ENCODE data around the gene NAP1L1.
A peak's percentile ranks its signal among the peaks of the same experiment; 100 is the strongest.

The NAP1L1 gene

DNA sequence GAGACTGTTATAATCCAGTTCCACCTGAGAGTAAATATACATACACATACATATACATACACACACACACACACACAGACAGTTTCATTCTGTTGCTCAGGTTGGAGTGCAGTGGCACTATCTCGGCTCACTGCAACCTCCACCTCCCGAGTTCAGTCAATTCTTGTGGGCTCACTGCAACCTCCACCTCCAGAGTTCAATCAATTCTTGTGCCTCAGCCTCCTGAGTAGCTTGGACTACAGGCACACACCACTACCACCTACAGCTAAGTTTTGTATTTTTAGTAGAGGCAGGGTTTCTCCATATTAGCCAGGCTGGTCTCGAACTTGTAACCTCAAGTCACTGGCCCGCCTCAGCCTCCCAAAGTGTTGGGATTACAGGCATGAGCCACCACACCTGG lies 44.0 kb downstream of the NAP1L1 start:
- no peak for DNase-seq (ENCODE audit: low read depth)

DNA sequence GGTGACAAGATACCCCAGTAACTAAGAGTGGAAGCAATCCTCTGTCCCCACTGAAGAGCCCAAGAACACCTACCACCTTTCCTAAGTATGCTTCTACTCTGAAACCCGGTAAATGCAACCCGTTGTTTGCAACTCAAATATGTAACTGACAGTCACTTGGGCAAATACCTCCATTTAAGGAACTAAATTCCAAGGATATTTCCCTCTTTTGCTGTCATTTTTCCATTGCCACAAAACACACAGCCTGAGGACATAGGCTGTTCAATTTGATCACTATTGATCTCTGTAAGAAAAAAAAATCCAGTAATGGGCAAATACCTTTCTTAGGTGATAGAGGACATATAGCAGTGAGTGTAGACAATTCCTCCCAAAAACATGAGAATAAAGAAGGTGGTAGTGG lies 46.3 kb downstream of the NAP1L1 start:
- DNase-seq (ENCODE audit: low read depth): no peak

DNA sequence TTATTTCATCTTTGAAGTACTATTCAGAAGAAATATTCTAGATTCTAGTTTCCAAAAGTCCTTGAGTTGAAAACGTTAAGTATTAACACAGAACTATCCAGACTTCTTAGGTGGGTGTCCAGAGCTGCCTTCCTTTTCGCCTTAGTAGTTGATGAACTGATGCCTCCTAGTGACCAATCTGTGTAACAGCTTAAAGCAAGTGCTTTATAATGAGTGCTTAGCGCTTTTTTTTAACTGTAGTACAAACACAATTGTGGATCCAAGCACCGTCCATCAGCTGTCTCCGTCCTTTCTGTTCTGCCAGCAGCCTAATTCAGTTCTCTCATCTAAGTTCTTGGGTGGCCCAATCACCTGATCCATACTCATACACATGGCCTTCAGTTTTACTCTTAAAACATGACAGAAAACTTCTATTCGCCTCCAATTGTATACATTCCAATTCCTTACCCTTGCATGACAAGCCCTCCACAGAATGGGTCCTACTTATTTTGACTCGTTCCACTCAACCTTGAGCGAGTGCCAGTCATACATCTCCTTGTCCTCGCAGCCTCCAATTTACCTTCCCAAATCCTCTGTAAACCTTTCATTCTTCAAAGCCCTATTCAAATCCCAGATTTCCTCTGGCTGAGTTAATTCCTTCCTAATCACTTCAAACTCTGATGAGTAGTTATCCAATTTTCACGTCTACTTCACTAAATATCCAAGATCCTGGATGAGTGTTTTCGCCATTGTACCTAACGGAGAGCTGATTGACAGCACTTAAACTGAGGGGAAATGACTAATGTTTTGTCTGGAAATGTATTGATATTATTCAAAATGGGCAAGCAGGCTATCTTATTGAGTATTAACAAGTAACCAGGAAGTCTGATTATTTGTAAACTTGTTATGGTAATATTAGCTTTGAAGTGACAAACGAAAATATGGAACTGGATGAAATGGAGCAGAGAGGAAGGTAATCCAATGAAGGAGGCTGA lies 47.1 kb downstream of the NAP1L1 start:
- DNase-seq (ENCODE audit: low read depth): no peak

DNA sequence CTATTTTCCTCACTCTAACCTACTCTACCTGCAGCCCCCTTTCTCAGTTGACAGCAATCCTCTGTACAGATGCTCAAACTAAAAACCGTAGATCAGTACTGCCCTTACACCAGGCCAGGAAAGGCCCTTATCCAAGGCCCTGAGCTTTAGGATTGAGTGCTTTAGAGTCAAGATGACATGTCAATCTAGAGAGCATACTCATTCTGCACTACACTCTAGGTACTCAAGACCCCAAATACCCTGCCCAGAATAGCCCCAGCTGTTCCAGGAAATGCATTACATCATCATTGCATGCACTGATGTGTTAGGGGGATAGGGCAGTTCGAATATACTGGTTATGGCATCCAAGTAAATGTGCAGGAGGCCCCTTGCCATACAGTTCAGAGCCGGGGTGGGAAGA lies 49.4 kb downstream of the NAP1L1 start:
- no peak for DNase-seq (ENCODE audit: low read depth)

DNA sequence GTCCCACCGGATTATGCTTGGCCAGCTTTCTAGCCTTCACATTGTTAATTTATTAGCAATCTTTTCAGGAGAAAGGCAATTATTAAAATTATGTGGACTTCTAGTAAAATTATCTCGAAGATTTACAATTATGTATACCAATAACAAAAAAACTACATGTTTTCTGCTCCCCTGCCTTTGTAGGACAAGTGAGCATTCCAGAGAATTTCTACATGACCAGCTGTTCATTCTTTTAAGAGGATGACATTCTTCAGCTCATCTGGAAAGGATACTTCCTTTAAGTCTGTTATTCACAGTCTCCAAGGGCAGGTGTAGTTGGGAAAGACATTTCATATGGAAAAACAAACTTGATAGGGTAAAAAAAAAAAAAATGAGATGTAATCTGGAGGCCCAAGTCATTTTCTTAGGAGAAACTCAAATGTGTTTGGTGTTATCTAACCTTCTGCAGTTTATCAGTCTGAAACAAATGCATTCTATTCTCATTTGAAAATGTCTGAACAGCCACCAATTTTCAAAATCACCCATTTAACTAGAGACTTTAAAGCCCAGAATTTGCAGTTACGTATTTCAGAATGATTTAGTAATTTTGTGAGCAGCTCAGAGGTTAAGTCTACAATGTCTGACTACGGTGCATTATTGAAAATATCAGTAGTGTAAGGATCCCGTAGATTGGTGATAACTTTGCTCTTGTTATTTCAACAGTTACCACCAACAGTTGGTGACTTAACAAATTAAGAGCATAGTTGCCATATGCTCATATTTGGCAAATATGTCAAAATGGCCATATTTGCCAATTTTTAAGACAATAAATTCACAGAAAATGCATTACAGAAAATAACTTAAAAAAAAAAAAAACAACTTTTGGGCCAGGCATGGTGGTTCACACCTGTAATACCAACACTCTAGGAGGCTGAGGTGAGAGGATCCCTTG lies 51.1 kb downstream of the NAP1L1 start:
- no peak for DNase-seq (ENCODE audit: low read depth)

DNA sequence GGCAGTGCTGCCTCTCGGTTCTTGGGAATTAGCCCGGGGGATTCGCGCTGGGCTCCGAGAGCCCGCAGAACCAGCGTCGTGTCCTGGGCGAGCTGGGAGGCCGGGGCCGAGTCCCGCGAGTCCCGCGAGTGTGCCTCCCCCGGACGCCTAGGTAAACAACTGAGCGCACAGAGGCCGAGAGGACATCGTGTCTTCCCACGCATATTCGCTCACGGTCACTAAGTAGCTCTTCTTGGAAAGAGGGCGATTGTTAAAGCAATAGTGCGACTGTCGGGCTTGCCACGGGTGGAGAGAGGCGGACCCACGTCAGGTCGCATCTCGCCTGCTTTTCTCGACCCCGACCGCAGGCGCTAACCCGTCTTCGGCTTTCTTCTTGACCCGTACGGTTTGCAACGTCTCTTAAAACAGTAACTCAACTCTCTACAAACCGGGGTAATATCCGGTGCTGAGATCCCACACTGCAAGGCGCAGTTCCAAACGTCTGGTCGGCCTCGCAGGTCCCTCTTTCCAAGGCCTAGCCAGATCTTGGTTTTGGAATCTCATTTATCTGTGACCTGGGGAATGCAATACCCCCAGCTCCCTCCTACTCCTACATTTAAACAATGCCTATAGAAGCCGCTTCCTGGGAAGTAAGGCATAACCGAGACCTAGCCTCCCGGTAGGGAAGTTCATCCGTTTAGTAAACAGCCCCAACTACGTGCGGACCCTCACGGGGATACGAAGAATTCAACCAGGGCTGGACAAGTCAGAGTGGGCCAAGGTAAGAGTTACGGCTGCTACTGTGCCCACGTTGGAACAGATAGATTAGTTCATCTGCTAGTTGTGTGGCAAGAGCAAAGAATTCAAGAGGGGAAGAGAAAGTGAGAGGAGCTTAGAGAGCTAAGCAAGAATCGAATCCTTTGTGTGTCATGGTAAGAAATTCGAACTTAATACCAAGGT lies 52.2 kb downstream of the NAP1L1 start:
- DNase-seq (ENCODE audit: low read depth): no peak

DNA sequence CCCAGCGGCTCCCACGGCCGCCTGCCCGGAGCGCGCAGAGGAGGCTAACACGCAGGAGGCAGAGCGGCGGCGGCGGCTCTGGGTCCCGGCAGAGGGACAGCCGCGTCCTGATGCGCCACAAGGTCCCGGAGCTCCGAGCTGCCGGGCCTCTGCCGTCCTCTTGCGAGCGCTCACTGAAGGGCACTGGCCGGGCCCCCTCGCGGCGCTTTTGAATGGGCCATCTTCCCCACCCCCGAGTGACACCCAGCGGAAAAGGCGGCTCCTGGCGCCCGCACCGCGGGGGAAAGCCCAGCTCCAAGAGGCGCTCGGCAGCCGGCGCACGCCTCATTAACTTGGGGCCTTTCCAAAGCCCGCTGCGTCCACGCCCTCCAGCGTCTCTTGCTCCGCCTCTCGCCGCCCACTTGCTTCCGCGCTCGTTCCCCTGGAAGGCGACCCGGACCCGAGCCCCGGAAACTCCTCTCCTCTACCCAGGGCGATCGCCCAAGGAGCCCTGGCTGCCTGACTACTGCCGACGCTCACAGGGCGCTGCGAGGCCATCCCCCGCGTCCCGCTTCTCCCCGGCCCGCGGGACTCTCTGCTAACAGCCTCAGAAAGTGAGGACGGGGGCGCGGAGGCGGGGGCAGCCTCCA lies 53.0 kb downstream of the NAP1L1 start, which contains the start of gene PHLDA1:
PHLDA1 (minus strand) TSS at position 363 of the 629 bp plus-strand sequence.
- DNase-seq (ENCODE audit: low read depth): peak; percentile 86

DNA sequence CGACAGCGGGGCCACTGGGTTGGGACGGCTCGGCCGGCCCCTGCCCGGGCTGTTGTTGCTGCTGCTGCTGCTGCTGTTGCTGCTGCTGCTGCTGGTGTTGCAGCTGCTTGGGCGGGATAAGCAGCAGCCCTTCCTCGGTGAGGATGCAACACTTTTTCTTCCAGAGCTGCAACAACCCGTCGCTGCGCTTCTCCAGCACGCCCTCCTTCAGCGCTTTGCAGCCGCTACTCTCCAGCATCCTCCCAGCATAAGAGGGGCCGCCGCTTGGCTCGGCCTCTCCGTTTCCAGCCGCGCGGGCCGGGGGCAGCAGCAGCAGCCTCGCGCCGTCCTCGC lies 53.4 kb downstream of the NAP1L1 start:
- DNase-seq (ENCODE audit: low read depth): no peak

DNA sequence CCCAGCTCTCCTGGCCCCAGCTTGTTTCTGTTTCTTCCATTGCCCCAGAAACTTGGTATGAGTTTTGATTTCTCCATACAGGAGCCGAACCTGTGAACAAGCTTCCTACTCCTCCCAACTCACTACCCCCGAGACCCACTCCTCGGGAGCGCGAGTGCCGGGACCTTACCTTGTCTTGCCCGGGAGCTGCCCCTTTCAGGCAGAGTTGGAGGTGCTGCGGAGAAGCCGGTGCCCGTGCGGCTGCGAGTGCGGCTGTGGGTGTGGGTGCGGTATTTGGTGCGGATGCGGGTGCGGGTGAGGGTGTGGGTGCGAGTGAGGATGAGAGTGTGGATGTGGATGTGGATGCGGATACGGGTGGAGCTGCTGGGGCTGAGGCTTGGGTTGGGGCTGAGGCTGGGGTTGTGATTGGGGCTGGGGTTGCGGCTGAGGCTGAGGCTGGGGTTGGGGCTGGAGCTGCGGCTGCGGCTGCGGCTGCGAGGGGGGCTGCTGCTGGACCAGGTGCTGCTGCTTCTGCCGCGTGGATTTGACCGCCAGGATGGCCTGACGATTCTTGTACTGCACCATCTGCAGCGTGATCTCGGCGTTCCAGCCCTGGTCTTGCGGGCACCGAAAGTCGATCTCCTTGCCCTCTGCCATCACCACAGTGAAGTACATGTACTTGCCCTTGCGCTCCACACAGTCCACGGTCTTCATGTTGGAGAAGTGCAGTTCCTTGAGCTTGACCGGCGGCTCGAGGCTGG lies 54.0 kb downstream of the NAP1L1 start:
- peak; percentile 32 for DNase-seq (ENCODE audit: low read depth)

DNA sequence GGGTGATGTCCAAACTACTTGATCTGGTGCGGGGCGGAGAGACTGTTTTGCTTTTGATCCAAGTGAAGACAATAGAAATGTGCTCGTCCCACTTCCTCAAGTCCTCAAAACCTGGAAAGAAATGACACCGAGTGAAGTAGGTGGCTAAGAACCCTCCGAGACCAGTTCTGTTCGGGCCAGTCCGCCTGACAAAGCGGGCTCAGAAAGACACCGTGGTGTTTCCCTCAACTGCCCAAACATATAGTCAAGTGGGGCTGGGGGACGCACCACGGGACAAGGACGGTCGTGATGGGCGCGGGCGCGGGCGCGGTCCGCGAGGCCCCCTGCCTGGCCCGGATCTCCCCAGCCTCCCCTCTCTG lies 54.5 kb downstream of the NAP1L1 start:
- DNase-seq (ENCODE audit: low read depth): no peak

DNA sequence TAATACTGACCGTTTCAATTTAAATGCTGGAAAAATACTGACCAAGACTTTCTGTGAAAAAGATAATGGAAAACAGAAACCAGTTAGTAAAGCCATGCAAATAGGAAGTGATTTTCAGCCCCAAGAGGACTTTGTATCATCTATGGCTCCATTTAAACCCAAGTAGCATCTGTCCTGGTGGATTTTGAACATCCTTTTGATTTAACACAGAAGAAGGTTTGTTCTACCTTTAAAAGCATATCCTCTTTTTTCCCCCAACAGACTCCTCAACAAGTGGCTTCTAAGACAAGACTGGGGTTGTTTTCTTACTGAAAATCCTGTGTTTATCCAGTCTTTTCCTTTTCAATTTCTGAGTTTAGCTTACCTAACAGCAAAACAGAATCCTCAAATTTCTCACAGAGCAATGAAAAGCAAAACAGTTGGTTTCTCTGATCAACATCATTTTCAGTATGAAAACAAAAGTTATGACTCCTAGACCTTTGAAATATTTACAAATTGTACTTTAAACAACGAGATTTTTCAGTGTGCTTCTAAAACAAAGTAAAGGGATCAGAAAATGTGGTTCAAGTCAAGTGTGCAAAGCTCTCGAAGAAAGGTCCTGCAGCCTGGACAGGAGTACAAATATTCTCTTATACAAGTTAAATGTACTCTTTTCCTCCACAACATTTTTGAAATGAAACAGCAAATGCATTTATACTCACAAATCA lies 55.8 kb downstream of the NAP1L1 start:
- DNase-seq (ENCODE audit: low read depth): no peak

DNA sequence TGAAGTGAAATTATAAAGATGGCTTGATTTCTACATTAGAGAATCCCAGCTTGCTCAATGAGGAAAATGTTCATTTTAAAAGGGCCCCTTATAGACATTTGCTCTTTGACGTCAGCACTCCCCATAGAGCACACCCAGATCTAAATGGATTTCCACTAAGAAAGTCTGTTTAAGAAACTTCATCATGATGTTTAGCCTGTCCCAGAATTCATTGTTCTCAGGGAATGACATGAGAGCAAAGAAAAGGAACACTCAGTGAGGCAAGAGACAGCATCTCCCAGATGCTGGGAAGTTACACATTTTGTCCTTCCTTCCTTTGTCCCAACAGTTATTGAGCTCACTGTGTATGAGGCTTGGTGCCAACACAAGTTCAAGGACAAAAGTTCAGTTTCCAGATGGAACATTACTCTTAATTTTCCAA lies 57.8 kb downstream of the NAP1L1 start:
- DNase-seq (ENCODE audit: low read depth): no peak

DNA sequence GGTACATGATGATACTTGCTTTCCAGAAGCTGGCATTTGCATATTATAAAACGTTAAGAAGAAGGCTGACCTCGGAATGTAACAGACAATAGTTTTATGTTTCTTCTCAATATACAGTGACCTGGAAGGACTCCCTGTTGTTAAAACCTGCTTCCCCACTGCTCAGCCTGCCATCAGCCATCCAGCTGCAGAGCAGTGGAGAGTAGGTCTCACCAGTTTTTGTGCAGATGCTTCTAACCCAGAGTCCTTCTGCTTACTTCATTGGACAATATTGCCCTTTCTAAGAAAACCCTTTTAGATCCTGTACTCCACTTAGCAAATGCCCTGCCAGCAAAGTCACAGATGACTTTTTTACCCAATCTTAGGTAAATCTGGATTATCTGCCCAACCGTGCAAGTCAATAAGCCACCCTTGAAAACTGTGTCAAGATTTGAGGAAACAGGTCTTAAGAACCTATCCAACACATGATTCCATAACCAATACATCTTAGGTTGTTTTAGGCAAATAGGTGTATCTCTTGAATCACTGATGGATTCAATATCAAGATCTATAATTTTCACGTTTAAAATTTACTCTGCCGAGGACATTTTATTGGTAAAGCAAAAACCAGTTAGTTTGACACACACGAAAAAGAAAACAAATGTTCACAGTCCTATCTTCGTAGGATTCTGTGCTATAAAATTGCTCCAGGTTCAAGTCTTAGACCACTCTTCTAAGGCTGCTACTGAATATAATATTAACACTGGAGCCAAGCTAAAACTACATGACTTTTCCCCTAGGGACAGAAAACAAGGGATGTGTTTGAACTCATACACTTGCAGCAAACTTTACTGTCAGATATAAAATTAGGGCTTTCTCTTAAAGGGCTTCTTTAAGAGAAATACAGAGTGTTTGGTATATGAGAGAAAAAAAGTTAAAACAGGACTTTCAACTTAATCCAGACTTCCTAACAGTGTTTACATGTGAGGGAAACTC lies 58.6 kb downstream of the NAP1L1 start:
- no peak for DNase-seq (ENCODE audit: low read depth)

DNA sequence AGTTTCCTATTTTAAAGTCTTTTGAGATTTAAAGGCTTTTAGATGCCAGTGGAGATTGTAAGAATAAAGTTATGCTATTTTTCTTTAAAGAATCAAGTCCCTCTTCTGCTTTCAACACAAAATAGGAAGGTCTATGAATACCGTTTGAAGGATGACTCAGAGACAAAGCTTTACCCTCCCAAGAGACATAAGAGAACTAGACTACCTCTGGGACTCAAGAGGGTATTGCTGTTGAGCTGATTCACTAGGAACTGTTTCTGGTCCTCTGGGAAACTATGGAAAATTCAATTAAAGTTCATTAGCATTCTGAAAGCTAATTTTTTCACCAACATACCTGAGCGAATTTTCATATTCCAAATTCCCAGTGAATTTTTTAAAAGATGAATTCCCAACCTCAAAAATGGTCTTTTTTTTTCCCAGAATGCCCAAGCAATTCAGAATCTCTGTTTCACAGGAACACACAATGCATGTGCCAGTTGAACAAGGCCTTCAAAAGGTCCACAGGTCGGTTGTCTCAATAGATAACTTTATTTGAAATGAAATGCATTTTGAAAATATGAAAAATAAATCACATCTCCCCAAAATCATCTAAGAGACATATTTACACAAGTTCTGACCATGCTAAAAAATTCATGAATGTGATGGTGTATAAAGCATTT lies 59.4 kb downstream of the NAP1L1 start:
- no peak for DNase-seq (ENCODE audit: low read depth)

DNA sequence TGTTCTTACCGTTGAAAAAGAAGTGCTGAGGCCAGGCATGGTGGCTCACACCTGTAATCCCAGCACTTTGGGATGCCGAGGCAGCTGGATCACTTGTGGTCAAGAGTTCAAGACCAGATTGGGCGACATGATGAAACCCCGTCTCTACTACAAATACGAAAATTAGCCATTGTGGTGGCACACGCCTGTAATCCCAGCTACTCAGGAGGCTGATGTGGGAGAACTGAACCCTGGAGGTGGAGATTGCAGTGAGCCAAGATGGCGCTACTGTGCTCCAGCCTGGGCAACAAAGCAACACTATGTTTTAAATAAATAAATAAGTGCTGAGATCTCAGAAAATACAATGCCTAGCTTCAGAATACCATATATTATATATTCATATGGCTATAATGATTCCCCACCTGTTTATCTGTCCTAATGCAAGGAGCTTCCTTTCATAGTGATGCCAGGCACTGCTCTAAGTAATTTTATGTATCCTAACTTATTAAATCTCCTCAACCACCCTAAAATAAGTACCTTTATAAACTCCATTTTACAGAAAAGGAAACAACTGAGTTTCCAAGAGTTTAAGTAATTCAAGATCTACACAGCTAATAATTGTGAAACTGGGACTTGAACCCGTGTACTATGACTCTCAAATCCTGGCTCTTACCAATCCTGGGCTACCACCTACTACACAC lies 60.2 kb downstream of the NAP1L1 start:
- no peak for DNase-seq (ENCODE audit: low read depth)

DNA sequence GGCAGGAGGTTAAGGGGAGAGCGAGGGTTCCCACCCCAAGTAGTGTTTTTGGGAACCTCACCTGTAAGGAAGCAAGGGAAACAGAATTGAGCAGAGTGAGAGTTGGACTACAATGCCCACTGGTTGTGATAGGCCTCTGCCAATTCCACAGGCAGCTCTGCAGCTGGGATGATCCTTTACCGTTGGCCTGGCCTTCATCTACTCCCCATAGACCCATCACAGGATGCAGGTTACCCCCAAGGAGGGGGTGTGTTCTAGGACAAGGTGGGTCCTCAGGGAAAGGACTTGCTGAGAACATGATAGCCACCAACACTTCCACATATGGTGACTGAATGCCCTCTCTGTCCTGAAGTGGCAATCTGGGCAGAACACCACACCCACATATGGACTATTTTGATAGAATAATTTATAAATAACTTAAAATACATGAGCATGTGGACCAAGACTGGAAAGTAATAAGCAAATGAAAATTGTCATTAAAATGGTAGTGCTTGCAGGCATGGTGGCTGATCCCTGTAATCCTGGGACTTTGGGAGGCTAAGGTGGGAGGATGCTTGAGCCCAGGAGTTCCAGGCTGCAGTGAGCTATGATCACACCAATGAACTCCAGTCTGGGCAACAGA lies 61.3 kb downstream of the NAP1L1 start:
- DNase-seq (ENCODE audit: low read depth): no peak

DNA sequence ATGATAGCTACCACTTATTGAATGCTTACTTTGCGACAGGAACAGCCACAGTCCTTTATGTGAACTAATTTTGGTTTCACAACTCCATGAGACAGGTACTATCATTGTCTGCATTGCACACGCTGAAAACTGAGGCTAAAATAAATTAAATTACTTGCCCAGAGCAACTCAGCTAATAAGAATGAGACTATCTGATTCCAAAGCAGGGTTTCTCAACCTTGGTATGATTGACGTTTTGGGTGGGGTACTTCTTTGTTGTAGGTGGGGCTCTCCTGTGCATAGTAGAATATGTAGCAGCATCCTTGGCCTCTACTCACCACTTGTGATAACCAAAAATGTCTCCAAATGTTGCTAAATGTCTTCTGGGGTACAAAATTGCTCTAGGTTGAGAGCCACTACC lies 62.0 kb downstream of the NAP1L1 start:
- DNase-seq (ENCODE audit: low read depth): no peak

All from stimulated activated CD8-positive, alpha-beta memory T cell treated with anti-CD3 and anti-CD28 coated beads, Interleukin-7, amount 100 ng/mL, for 24 hours (primary cell).